ENCODE results near the gene RMND5B.

GRCh38 chr5:178153530-178154340, 22.9 kb downstream of the RMND5B start, which contains the start of gene NHP2:
- TF ChIP-seq, protein P1, sequence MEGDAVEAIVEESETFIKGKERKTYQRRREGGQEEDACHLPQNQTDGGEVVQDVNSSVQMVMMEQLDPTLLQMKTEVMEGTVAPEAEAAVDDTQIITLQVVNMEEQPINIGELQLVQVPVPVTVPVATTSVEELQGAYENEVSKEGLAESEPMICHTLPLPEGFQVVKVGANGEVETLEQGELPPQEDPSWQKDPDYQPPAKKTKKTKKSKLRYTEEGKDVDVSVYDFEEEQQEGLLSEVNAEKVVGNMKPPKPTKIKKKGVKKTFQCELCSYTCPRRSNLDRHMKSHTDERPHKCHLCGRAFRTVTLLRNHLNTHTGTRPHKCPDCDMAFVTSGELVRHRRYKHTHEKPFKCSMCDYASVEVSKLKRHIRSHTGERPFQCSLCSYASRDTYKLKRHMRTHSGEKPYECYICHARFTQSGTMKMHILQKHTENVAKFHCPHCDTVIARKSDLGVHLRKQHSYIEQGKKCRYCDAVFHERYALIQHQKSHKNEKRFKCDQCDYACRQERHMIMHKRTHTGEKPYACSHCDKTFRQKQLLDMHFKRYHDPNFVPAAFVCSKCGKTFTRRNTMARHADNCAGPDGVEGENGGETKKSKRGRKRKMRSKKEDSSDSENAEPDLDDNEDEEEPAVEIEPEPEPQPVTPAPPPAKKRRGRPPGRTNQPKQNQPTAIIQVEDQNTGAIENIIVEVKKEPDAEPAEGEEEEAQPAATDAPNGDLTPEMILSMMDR (IDR thresholded peaks at IDR 0.05; ENCODE audit: low read depth, low read length, missing input control), result no peak
- TF ChIP-seq SP1 (IDR thresholded peaks at IDR 0.05) (peak; percentile 96), TAF1 (conservative IDR thresholded peaks at IDR 0.05) (no peak), NR2F2 (IDR thresholded peaks at IDR 0.05) (peak; percentile 35), GABPA (IDR thresholded peaks at IDR 0.05 in 1 of 2, conservative IDR thresholded peaks at IDR 0.05 in 1 of 2) (peak; percentile 57 to 93), YY1 (IDR thresholded peaks at IDR 0.05) (peak; percentile 94), FOXA1 (IDR thresholded peaks at IDR 0.05) (peak; percentile 68), ZBTB33 (IDR thresholded peaks at IDR 0.05) (peak; percentile 97), RXRA (IDR thresholded peaks at IDR 0.05) (peak; percentile 72 to 73), ATF3 (IDR thresholded peaks at IDR 0.05) (peak; percentile 55)
- TF ChIP-seq, protein P2, sequence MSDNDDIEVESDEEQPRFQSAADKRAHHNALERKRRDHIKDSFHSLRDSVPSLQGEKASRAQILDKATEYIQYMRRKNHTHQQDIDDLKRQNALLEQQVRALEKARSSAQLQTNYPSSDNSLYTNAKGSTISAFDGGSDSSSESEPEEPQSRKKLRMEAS (IDR thresholded peaks at IDR 0.05), result peak; percentile 98
- TF ChIP-seq, protein P3, sequence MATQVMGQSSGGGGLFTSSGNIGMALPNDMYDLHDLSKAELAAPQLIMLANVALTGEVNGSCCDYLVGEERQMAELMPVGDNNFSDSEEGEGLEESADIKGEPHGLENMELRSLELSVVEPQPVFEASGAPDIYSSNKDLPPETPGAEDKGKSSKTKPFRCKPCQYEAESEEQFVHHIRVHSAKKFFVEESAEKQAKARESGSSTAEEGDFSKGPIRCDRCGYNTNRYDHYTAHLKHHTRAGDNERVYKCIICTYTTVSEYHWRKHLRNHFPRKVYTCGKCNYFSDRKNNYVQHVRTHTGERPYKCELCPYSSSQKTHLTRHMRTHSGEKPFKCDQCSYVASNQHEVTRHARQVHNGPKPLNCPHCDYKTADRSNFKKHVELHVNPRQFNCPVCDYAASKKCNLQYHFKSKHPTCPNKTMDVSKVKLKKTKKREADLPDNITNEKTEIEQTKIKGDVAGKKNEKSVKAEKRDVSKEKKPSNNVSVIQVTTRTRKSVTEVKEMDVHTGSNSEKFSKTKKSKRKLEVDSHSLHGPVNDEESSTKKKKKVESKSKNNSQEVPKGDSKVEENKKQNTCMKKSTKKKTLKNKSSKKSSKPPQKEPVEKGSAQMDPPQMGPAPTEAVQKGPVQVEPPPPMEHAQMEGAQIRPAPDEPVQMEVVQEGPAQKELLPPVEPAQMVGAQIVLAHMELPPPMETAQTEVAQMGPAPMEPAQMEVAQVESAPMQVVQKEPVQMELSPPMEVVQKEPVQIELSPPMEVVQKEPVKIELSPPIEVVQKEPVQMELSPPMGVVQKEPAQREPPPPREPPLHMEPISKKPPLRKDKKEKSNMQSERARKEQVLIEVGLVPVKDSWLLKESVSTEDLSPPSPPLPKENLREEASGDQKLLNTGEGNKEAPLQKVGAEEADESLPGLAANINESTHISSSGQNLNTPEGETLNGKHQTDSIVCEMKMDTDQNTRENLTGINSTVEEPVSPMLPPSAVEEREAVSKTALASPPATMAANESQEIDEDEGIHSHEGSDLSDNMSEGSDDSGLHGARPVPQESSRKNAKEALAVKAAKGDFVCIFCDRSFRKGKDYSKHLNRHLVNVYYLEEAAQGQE (IDR thresholded peaks at IDR 0.05), result peak; percentile 66

Measured in liver (tissue), 3 donors.